Posterior cingulate gyrus (tissue), 11 donors: ENCODE measurements around the gene HHAT.
"Not testable (repeated sequence)": the region's sequence is repeated elsewhere in the genome, so short reads cannot be mapped to it uniquely, and the experiment has no call there.

ENCODE experiments used
- DNase-seq, 10 donors: peaks; one replicate each; pipeline versions ENCODE4 v3.0.0 to v3.0.0-alpha.2; 2020 to 2021; ENCODE audit warnings: mixed read lengths in 3 of 10
- intact Hi-C: fragments of 100-400 bp; cut with DNase I; formaldehyde crosslinking; loops from one replicate; pipeline ENCODE4 v1.15.1; 2023

HHAT gene

GRCh38 chr1:210352575-210352974 is 23.9 kb downstream of the HHAT start:
- intact Hi-C loops, result no loop called here

GRCh38 chr1:210354305-210354704 is 25.6 kb downstream of the HHAT start:
- DNase-seq, intact Hi-C loops: not testable (repeated sequence)

More at GRCh38 chr1:210352575-210352974, 23.9 kb downstream of the HHAT start:
- no peak for DNase-seq

- no peak for DNase-seq
- intact Hi-C loops, result no loop called here
Measured at GRCh38 chr1:210358626-210359025, 29.9 kb downstream of the HHAT start.

GRCh38 chr1:210359255-210359654 is 30.6 kb downstream of the HHAT start:
- intact Hi-C loops, result no loop called here
- no peak for DNase-seq

GRCh38 chr1:210360852-210361477 is 32.3 kb downstream of the HHAT start:
- no peak for DNase-seq
- intact Hi-C loops, result loop anchor here (1.0 kb wide), 1 partner anchor 39 kb away; no protein-coding TSS in a partner anchor

GRCh38 chr1:210361665-210362064 is 33.0 kb downstream of the HHAT start:
- DNase-seq, result no peak

GRCh38 chr1:210362526-210362925 is 33.8 kb downstream of the HHAT start:
- intact Hi-C loops, result no loop called here
- DNase-seq, result no peak

More at GRCh38 chr1:210361665-210362064, 33.0 kb downstream of the HHAT start:
- intact Hi-C loops, result loop anchor here (1.0 kb wide), 1 partner anchor 39 kb away; no protein-coding TSS in a partner anchor

- DNase-seq, result peak in 4 of 10 donors; percentile 15 to 80 (median 62)
- intact Hi-C loops, result no loop called here
Measured at GRCh38 chr1:210363119-210363518, 34.4 kb downstream of the HHAT start.

- intact Hi-C loops, result no loop called here
- peak in 9 of 10 donors; percentile 26 to 94 (median 42) for DNase-seq
Measured at GRCh38 chr1:210364479-210364878, 35.8 kb downstream of the HHAT start.

GRCh38 chr1:210366767-210367166 is 38.1 kb downstream of the HHAT start:
- DNase-seq, result no peak

GRCh38 chr1:210367566-210367965 is 38.9 kb downstream of the HHAT start:
- peak in 5 of 10 donors; percentile 23 to 85 (median 43) for DNase-seq
- intact Hi-C loops, result no loop called here

More at GRCh38 chr1:210366767-210367166, 38.1 kb downstream of the HHAT start:
- intact Hi-C loops, result no loop called here

- intact Hi-C loops, result no loop called here
- DNase-seq, result no peak
Measured at GRCh38 chr1:210369425-210369824, 40.7 kb downstream of the HHAT start.

- no peak for DNase-seq
- intact Hi-C loops, result no loop called here
Measured at GRCh38 chr1:210371916-210372315, 43.2 kb downstream of the HHAT start.

GRCh38 chr1:210372491-210372890 is 43.8 kb downstream of the HHAT start:
- no peak for DNase-seq
- intact Hi-C loops, result no loop called here

- intact Hi-C loops, result no loop called here
- DNase-seq, result no peak
Measured at GRCh38 chr1:210372931-210373627, 44.4 kb downstream of the HHAT start.

GRCh38 chr1:210373628-210373877 is 44.9 kb downstream of the HHAT start:
- DNase-seq, result no peak
- intact Hi-C loops, result no loop called here

GRCh38 chr1:210373878-210374599 is 45.3 kb downstream of the HHAT start:
- DNase-seq, result peak in 6 of 10 donors; percentile 34 to 78 (median 44)
- intact Hi-C loops, result no loop called here

- no peak for DNase-seq
- intact Hi-C loops, result no loop called here
Measured at GRCh38 chr1:210374600-210374953, 45.9 kb downstream of the HHAT start.

- intact Hi-C loops, result no loop called here
Measured at GRCh38 chr1:210376836-210377372, 48.2 kb downstream of the HHAT start.

GRCh38 chr1:210377731-210378333 is 49.1 kb downstream of the HHAT start:
- intact Hi-C loops, result no loop called here
- no peak for DNase-seq

More at GRCh38 chr1:210376836-210377372, 48.2 kb downstream of the HHAT start:
- no peak for DNase-seq

- intact Hi-C loops, result no loop called here
- DNase-seq, result no peak
Measured at GRCh38 chr1:210378736-210379135, 50.0 kb downstream of the HHAT start.
